ENCODE measurements around the gene TCP10L.
"Not testable (repeated sequence)": the region's sequence is repeated elsewhere in the genome, so short reads cannot be mapped to it uniquely, and the experiment has no call there.

TCP10L gene

GRCh38 chr21:32554832-32555638 is 30.3 kb downstream of the TCP10L start:
- no peak for DNase-seq (ENCODE audit: low read depth in 2 of 2)

- DNase-seq (ENCODE audit: low read depth in 2 of 2) = no peak
Observed at GRCh38 chr21:32549886-32550285, 35.4 kb downstream of the TCP10L start.

- no peak for DNase-seq (ENCODE audit: low read depth in 2 of 2)
Observed at GRCh38 chr21:32549440-32549839, 35.9 kb downstream of the TCP10L start.

- no peak for DNase-seq (ENCODE audit: low read depth in 2 of 2)
Observed at GRCh38 chr21:32548978-32549377, 36.3 kb downstream of the TCP10L start.

GRCh38 chr21:32547018-32547417 is 38.3 kb downstream of the TCP10L start:
- DNase-seq (ENCODE audit: low read depth in 2 of 2) = no peak

GRCh38 chr21:32545948-32546441 is 39.3 kb downstream of the TCP10L start:
- no peak for DNase-seq (ENCODE audit: low read depth in 2 of 2)

GRCh38 chr21:32544697-32545096 is 40.6 kb downstream of the TCP10L start:
- no peak for DNase-seq (ENCODE audit: low read depth in 2 of 2)

- no peak for DNase-seq (ENCODE audit: low read depth in 2 of 2)
Observed at GRCh38 chr21:32543975-32544374, 41.3 kb downstream of the TCP10L start.

GRCh38 chr21:32543056-32543455 is 42.3 kb downstream of the TCP10L start:
- not testable (repeated sequence) for DNase-seq (ENCODE audit: low read depth in 2 of 2)

- no peak for DNase-seq (ENCODE audit: low read depth in 2 of 2)
Observed at GRCh38 chr21:32539378-32539777, 45.9 kb downstream of the TCP10L start.

- no peak for DNase-seq (ENCODE audit: low read depth in 2 of 2)
Observed at GRCh38 chr21:32538147-32538792, 47.1 kb downstream of the TCP10L start.

GRCh38 chr21:32537569-32537881 is 47.8 kb downstream of the TCP10L start:
- no peak for DNase-seq (ENCODE audit: low read depth in 2 of 2)

- DNase-seq (ENCODE audit: low read depth in 2 of 2) = no peak
Observed at GRCh38 chr21:32535612-32536011, 49.7 kb downstream of the TCP10L start.

GRCh38 chr21:32534113-32534512 is 51.2 kb downstream of the TCP10L start:
- DNase-seq (ENCODE audit: low read depth in 2 of 2) = no peak

- DNase-seq (ENCODE audit: low read depth in 2 of 2) = no peak
Observed at GRCh38 chr21:32533611-32534010, 51.7 kb downstream of the TCP10L start.

GRCh38 chr21:32533053-32533452 is 52.3 kb downstream of the TCP10L start:
- DNase-seq (ENCODE audit: low read depth in 2 of 2) = no peak

GRCh38 chr21:32532636-32533035 is 52.7 kb downstream of the TCP10L start:
- no peak for DNase-seq (ENCODE audit: low read depth in 2 of 2)

- DNase-seq (ENCODE audit: low read depth in 2 of 2) = not testable (repeated sequence)
Observed at GRCh38 chr21:32531561-32531960, 53.8 kb downstream of the TCP10L start.

GRCh38 chr21:32530809-32531208 is 54.5 kb downstream of the TCP10L start:
- DNase-seq (ENCODE audit: low read depth in 2 of 2) = not testable (repeated sequence)

GRCh38 chr21:32529679-32530078 is 55.6 kb downstream of the TCP10L start:
- no peak for DNase-seq (ENCODE audit: low read depth in 2 of 2)

GRCh38 chr21:32525282-32525681 is 60.0 kb downstream of the TCP10L start:
- DNase-seq (ENCODE audit: low read depth in 2 of 2) = no peak

- peak in 1 of 2 experiments; percentile 14 for DNase-seq (ENCODE audit: low read depth in 2 of 2)
Observed at GRCh38 chr21:32523988-32524719, 61.2 kb downstream of the TCP10L start.

Measured in fibroblast of skin of left biceps (primary cell).